ENCODE results near the gene SH3PXD2A. TPM values are rescaled to one million over a fixed set of nuclear protein-coding genes. Genes with fewer than 3 reads are reported as not detected.

Gene SH3PXD2A
- total RNA-seq, 4 donors from 2014 or later, result 6.2 to 16.8 (median 11.4) TPM

- DNase-seq (no peak), ATAC-seq (no peak)
- Histone ChIP-seq H3K27me3 (no peaks in the 10 kb centered on the region), H3K27ac (peak overlapping the region; percentile 76 to 84 (median 82)), H3K9me3 (no peaks in the 10 kb centered on the region), H3K4me3 (no peak overlapping the region), H3K36me3 (no peaks in the 10 kb centered on the region), H3K4me1 (peaks cover 33 to 50% of the 10 kb centered on the region in 2 donors)
- TF ChIP-seq POLR2A (IDR thresholded peaks at IDR 0.05) (peak in 1 of 2 donors; percentile 40), CTCF (IDR thresholded peaks at IDR 0.05 in 4 of 5, conservative IDR thresholded peaks at IDR 0.05 in 1 of 5) (no peak)
- intact Hi-C loops (cut with DNase I; ENCODE audit: low total_unique reads) (no loop called here), in situ Hi-C loops (cut with MboI; ENCODE audit: low sequenced_read_pairs in 4 of 4) (no loop called here)
These were observed 306.1 kb downstream of the SH3PXD2A start for GRCh38 chr10:103549349-103549685.

- H3K4me1 ChIP-seq, result peaks cover 32 to 50% of the 10 kb centered on the region in 2 donors
- intact Hi-C loops (cut with DNase I; ENCODE audit: low total_unique reads), result no loop called here
- DNase-seq (peak; percentile 92 to 97), ATAC-seq (peak; percentile 87 to 88)
- in situ Hi-C loops (cut with MboI; ENCODE audit: low sequenced_read_pairs in 4 of 4), result no loop called here
- H3K27ac ChIP-seq, result peak overlapping the region; percentile 76 to 84 (median 80)
- H3K4me3 ChIP-seq, result no peak overlapping the region
- no peaks in the 10 kb centered on the region for H3K36me3 ChIP-seq
- TF ChIP-seq CTCF (IDR thresholded peaks at IDR 0.05 in 4 of 5, conservative IDR thresholded peaks at IDR 0.05 in 1 of 5), result no peak
- TF ChIP-seq POLR2A (IDR thresholded peaks at IDR 0.05), result no peak
- no peaks in the 10 kb centered on the region for H3K9me3 ChIP-seq
- H3K27me3 ChIP-seq, result no peaks in the 10 kb centered on the region
These were observed 306.6 kb downstream of the SH3PXD2A start for GRCh38 chr10:103548581-103549348.

GRCh38 chr10:103548006-103548405, 307.4 kb downstream of the SH3PXD2A start:
- in situ Hi-C loops (cut with MboI; ENCODE audit: low sequenced_read_pairs in 4 of 4) (no loop called here), intact Hi-C loops (cut with DNase I; ENCODE audit: low total_unique reads) (no loop called here)
- Histone ChIP-seq H3K4me3 (no peak overlapping the region), H3K4me1 (peaks cover 39 to 56% of the 10 kb centered on the region in 2 donors), H3K9me3 (no peaks in the 10 kb centered on the region), H3K36me3 (no peaks in the 10 kb centered on the region), H3K27ac (peak overlapping the region in 2 of 4 donors; percentile 76 to 84), H3K27me3 (no peaks in the 10 kb centered on the region)
- no peak for DNase-seq
- ATAC-seq, result no peak
- TF ChIP-seq CTCF (IDR thresholded peaks at IDR 0.05 in 4 of 5, conservative IDR thresholded peaks at IDR 0.05 in 1 of 5) (no peak), POLR2A (IDR thresholded peaks at IDR 0.05) (no peak)

GRCh38 chr10:103547391-103547946, 307.9 kb downstream of the SH3PXD2A start:
- intact Hi-C loops (cut with DNase I; ENCODE audit: low total_unique reads), result no loop called here

More at GRCh38 chr10:103547391-103547946, 307.9 kb downstream of the SH3PXD2A start:
- Histone ChIP-seq H3K9me3 (no peaks in the 10 kb centered on the region), H3K27ac (peak overlapping the region in 3 of 4 donors; percentile 55 to 76 (median 76)), H3K36me3 (no peaks in the 10 kb centered on the region), H3K4me1 (peaks cover 44 to 61% of the 10 kb centered on the region in 2 donors), H3K27me3 (no peaks in the 10 kb centered on the region), H3K4me3 (no peak overlapping the region)
- DNase-seq, result peak in 1 of 2 donors; percentile 18
- ATAC-seq, result no peak
- no peak for TF ChIP-seq CTCF (IDR thresholded peaks at IDR 0.05 in 4 of 5, conservative IDR thresholded peaks at IDR 0.05 in 1 of 5)
- no peak for TF ChIP-seq POLR2A (IDR thresholded peaks at IDR 0.05)
- in situ Hi-C loops (cut with MboI; ENCODE audit: low sequenced_read_pairs in 4 of 4), result no loop called here

Measured in gastrocnemius medialis (tissue), 4 donors.